Measurements from ENCODE around the gene GARIN5B.

DNA sequence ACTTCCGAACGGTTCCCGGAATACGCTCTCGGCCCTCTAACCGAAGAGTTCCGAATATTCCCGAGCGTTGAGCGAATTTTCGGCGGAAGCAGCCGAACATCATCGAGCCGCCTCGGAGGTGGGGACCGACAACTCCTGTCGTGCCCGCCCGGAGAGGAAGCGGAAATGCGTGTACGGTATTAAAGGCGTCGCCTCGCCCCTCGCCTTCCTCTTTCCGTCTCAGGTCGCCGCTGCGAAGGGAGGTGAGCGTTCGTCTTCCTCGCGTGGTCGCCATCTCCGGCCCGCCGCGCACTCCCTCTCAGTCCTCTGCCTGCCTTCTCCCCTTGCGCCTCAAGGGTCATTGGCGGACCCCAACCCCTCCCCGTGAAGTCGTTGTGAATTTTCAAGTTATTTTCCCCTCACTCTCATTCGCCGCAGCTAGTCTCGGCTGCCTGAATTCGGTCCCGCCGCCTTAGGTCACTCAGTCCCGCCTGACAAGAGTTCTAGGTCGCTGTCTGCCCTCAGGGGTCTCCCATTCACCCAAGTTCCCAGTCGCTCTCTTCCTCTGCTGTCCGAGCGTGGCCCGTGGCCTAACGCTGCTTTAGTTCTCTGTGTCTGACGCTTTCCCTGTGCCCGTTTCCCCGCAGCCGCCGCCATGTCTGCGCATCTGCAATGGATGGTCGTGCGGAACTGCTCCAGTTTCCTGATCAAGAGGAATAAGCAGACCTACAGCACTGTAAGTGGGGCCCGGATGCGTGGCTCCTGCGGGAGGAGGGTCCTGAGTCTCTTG is 22.8 kb upstream of the GARIN5B start, which contains the start of gene RPL28:
- peak; percentile 98 for TF ChIP-seq POLR2A (IDR thresholded peaks at IDR 0.05)
- TF ChIP-seq CTCF (IDR thresholded peaks at IDR 0.05): peak in 1 of 6 experiments; percentile 25

Data from adrenal gland (tissue), 5 donors.